HepG2 (cell line): Measurements from ENCODE around the gene PLCD4. TPM values are rescaled to one million over a fixed set of nuclear protein-coding genes. Genes with fewer than 3 reads are reported as not detected.

Source experiments
- ATAC-seq: fragments of 200-7000 bp; cut with Tn5 transposase; 3 replicates; pipeline ENCODE4 v1.9.1; 2020; ENCODE audit warnings: mild to moderate bottlenecking, moderate library complexity
- BruUV-seq: library from RNA; stranded (reverse); fragments of 400-500 nt; replicated peaks from 2 replicates; lab custom pipeline; 2021; lab: Mats Ljungman, UMichigan
- CTCF ChIA-PET: fragments of 300-600 bp; formaldehyde crosslinking; extraction: SDS; loops from one replicate; lab custom pipeline; 2021; ENCODE audit warnings: low total read pairs, inconsistent platforms, low intra/inter-chr PET ratio; lab: Yijun Ruan, JAX
- POLR2A ChIA-PET: fragments of 350-600 bp; sonication (Branson Sonifier 250); formaldehyde crosslinking; loops from one replicate; lab custom pipeline; 2020; ENCODE audit warnings: antibody characterized with exemption, inconsistent platforms; lab: Yijun Ruan, JAX
- DNase-seq: peaks from one replicate; pipeline ENCODE4 v3.0.0-alpha.2; 2015; ENCODE audit warnings: low spot score
- FAIRE-seq: peaks from 3 replicates; lab custom pipeline; 2011; peaks lifted over from hg19 to GRCh38; lab: Jason Lieb, UNC
- H2AFZ ChIP-seq: one replicate; pipeline ENCODE4 v1.6.1; 2011; ENCODE audit warnings: low read length, inconsistent platforms
- H3K27ac ChIP-seq: fragments of 300-600 bp; 3 replicates; pipeline ENCODE4 v1.8.0; 2011; ENCODE audit warnings: mixed run types, mild to moderate bottlenecking, mixed read lengths, low read length, inconsistent platforms; ENCODE audit not compliant: insufficient read depth; ENCODE audit errors: extremely low read length
- H3K27me3 ChIP-seq, 2 experiments: fragments of 200-600 bp in 1 of 2; 2 replicates in 1 of 2; 3 replicates in 1 of 2; pipeline versions ENCODE4 v1.6.0 to v1.8.0; 2011; ENCODE audit warnings: low read length in 2 of 2, mild to moderate bottlenecking in 2 of 2, moderate library complexity in 2 of 2, inconsistent platforms in 1 of 2; ENCODE audit not compliant: insufficient read depth in 2 of 2, control insufficient read depth in 1 of 2
- H3K36me3 ChIP-seq, 2 experiments: fragments of 200-600 bp in 1 of 2; replicated peaks in 1 of 2; 2 replicates in 1 of 2; 3 replicates in 1 of 2; pipeline versions ENCODE4 v1.5.1 to v1.8.0; 2011; ENCODE audit warnings: low read length in 2 of 2, inconsistent platforms in 1 of 2; ENCODE audit not compliant: insufficient read depth in 2 of 2, control insufficient read depth in 1 of 2
- H3K4me1 ChIP-seq: 2 replicates; pipeline ENCODE4 v1.5.1; 2012; ENCODE audit warnings: low read length, inconsistent platforms; ENCODE audit not compliant: insufficient read depth
- H3K4me2 ChIP-seq: 2 replicates; pipeline ENCODE4 v1.6.0; 2011; ENCODE audit warnings: low read depth, low read length, inconsistent platforms
- H3K4me3 ChIP-seq, 3 experiments: fragments of 200-600 bp in 1 of 3; sonication (generic), shearing (Covaris generic) in 1 of 3; replicated peaks in 1 of 3; 2 replicates each; pipeline ENCODE4 v1.5.1; 2011 to 2016; ENCODE audit warnings: low read length in 3 of 3, inconsistent platforms in 2 of 3, low read depth in 2 of 3, mild to moderate bottlenecking in 2 of 3, control low read depth in 1 of 3, mixed read lengths in 1 of 3; ENCODE audit not compliant: insufficient read depth in 1 of 3
- H3K79me2 ChIP-seq: one replicate; pipeline ENCODE4 v1.6.1; 2011; ENCODE audit warnings: low read length, inconsistent platforms; ENCODE audit not compliant: insufficient read depth
- H3K9ac ChIP-seq: 2 replicates; pipeline ENCODE4 v1.6.0; 2011; ENCODE audit warnings: mild to moderate bottlenecking, low read depth, low read length, inconsistent platforms; ENCODE audit not compliant: insufficient read depth
- H3K9me3 ChIP-seq: 2 replicates; pipeline ENCODE4 v1.5.1; 2012; ENCODE audit warnings: mild to moderate bottlenecking, low read length
- H4K20me1 ChIP-seq: 2 replicates; pipeline ENCODE4 v1.6.0; 2011; ENCODE audit warnings: inconsistent platforms, mild to moderate bottlenecking, low read length, moderate library complexity; ENCODE audit not compliant: insufficient read depth
- BRD4 ChIP-seq: sonication (generic); formaldehyde crosslinking; IDR thresholded peaks from 2 replicates; pipeline ENCODE4 v1.4.0; 2020; ENCODE audit warnings: missing genetic modification reagents
- FUBP1 ChIP-seq: sonication (generic); formaldehyde crosslinking; IDR thresholded peaks from 2 replicates; pipeline ENCODE4 v1.5.1; 2020; ENCODE audit warnings: missing genetic modification reagents, mild to moderate bottlenecking, borderline replicate concordance
- MAX ChIP-seq: IDR thresholded peaks from 2 replicates; pipeline ENCODE4 v1.6.1; 2012; ENCODE audit warnings: inconsistent platforms
- MAZ ChIP-seq, 2 experiments: sonication (generic) in 1 of 2; formaldehyde crosslinking in 1 of 2; IDR thresholded peaks; 2 replicates each; pipeline versions ENCODE4 v1.5.0 to v1.6.1; 2012 to 2020; ENCODE audit warnings: low read depth in 2 of 2, mild to moderate bottlenecking in 2 of 2, borderline replicate concordance in 1 of 2, improper control_type of control experiment in 1 of 2, low read length in 1 of 2, missing genetic modification reagents in 1 of 2, moderate library complexity in 1 of 2
- ZFP36L2 ChIP-seq: sonication (generic); formaldehyde crosslinking; IDR thresholded peaks from 2 replicates; pipeline ENCODE4 v1.4.0; 2020; ENCODE audit warnings: missing genetic modification reagents
- ZHX2 ChIP-seq, 2 experiments: sonication (generic) in 1 of 2; formaldehyde crosslinking in 1 of 2; IDR thresholded peaks; 2 replicates each; pipeline versions ENCODE4 v1.6.1 to v1.9.0; 2014 to 2022; ENCODE audit warnings: antibody characterized with exemption in 1 of 2, borderline replicate concordance in 1 of 2, inconsistent platforms in 1 of 2, low read depth in 1 of 2, missing genetic modification reagents in 1 of 2
- ZNF784 ChIP-seq: sonication (generic); formaldehyde crosslinking; IDR thresholded peaks from 2 replicates; pipeline ENCODE4 v1.5.1; 2020; ENCODE audit warnings: missing genetic modification reagents, mild to moderate bottlenecking, borderline replicate concordance
- WGBS: methylation state at CpG from one replicate; pipeline ENCODE4 v1.1.6; 2017; ENCODE audit warnings: low lambda C conversion rate; 5-methylcytosine and 5-hydroxymethylcytosine counted together
- in situ Hi-C: cut with HindIII; loops from 2 replicates; pipeline ENCODE4 v1.10.0; 2017; ENCODE audit warnings: low pct_unique_long_range_greater_than_20kb; ENCODE audit not compliant: extremely low pct_ligation_motif_present
- intact Hi-C: fragments of 100-400 bp; cut with micrococcal nuclease; formaldehyde crosslinking; loops from one replicate; pipeline ENCODE4 v1.10.0; 2022; ENCODE audit not compliant: unreplicated experiment
- polyA plus RNA-seq, 8 experiments: library from polyadenylated mRNA; depleted of rRNA in 3 of 8; stranded (reverse) in 7 of 8; unstranded in 1 of 8; fragments of >200 nt; fragmentation: Illumina TruSeq in 4 of 8; extraction: Trizol in 4 of 8; gene quantifications; 2 replicates each; pipeline versions ENCODE4 v1.2.1 to v1.2.3, GENCODE V29; 2011 to 2016; ENCODE audit warnings: low read depth in 4 of 8, missing spikeins in 1 of 8, mixed read lengths in 1 of 8; ENCODE audit not compliant: insufficient read depth in 1 of 8
- total RNA-seq, 5 experiments: library from RNA; depleted of rRNA; stranded (reverse); fragments of >200 nt; fragmentation: Illumina TruSeq; extraction: Trizol; gene quantifications; 2 replicates each; pipeline ENCODE4 v1.2.3, GENCODE V29; 2016; ENCODE audit warnings: low read depth in 1 of 5

The PLCD4 gene
- total and polyA plus RNA-seq, 2 of the 13 experiments (the other 11 are each of a cell fraction or from before 2014, with no cell fraction given), result 0.26 TPM; not detected in 1

- Histone ChIP-seq H3K9me3 (no peaks in the 10 kb centered on the region), H3K27me3 (peaks cover 0 to 6% of the 10 kb centered on the region in 2 experiments; a peak in 1 of 5 replicates), H3K4me1 (peaks cover 66% of the 10 kb centered on the region), H3K36me3 (peaks cover 2 to 21% of the 10 kb centered on the region in 2 experiments), H4K20me1 (peaks cover 12% of the 10 kb centered on the region), H3K4me3 (peak overlapping the region; percentile 70 to 89 (median 82)), H3K79me2 (peaks cover 90% of the 10 kb centered on the region), H3K27ac (peak overlapping the region; percentile 97), H3K4me2 (peak overlapping the region; percentile 94), H3K9ac (peak overlapping the region; percentile 86), H2AFZ (no peak overlapping the region)
- BruUV-seq, result no TSS peak
- ATAC-seq (peak; percentile 82), DNase-seq (no peak), FAIRE-seq (no peak)
- 1% methylated on average over 19 of the region's 19 CpGs for WGBS
- POLR2A ChIA-PET, result interaction anchor here (0.6 to 1.0 kb wide), 6 partner anchors 19 to 245 kb away, joined by 3 to 5 read pairs (median 3); partner anchors contain the start of genes BCS1L, PLCD4 and ZNF142
- intact Hi-C loops (loop anchor here (2.0 to 10.0 kb wide), 3 partner anchors 91 to 273 kb away; partner anchors contain the start of genes BCS1L, CTDSP1, TMBIM1 and ZNF142), in situ Hi-C loops (no loop called here)
- CTCF ChIA-PET, result no interaction called here
- TF ChIP-seq ZHX2 (IDR thresholded peaks at IDR 0.05; ENCODE audit: low read depth) (no peak), ZHX2 (CRISPR knock-in tag; IDR thresholded peaks at IDR 0.05; ENCODE audit: borderline replicate concordance) (no peak), FUBP1 (CRISPR knock-in tag) (no peak), ZNF784 (CRISPR knock-in tag) (0 out of 2 replicates have a peak, but pooled peaks have one; percentile 33), MAZ (IDR thresholded peaks at IDR 0.05; ENCODE audit: borderline replicate concordance, low read depth, low read length) (no peak), MAZ (CRISPR knock-in tag; IDR thresholded peaks at IDR 0.05; ENCODE audit: low read depth) (no peak), BRD4 (no peak), ZFP36L2 (CRISPR knock-in tag) (0 out of 2 replicates have a peak, but pooled peaks have one; percentile 13), MAX (no peak)
These were observed 39.9 kb upstream of the PLCD4 start for GRCh38 chr2:218567797-218568189.
